MM.1S (cell line): ENCODE measurements around the gene CSRP1.

Experiments used
- DNase-seq: peaks from one replicate; pipeline ENCODE4 v3.0.0-alpha.2; 2015
- H2AFZ ChIP-seq: fragments of 300-600 bp; sonication (generic); 2 replicates; pipeline ENCODE4 v1.6.0; 2016; ENCODE audit warnings: antibody characterized with exemption, low read length
- H3F3A ChIP-seq: fragments of 300-600 bp; sonication (generic); 2 replicates; pipeline ENCODE4 v1.6.1; 2016; ENCODE audit warnings: mild to moderate bottlenecking, antibody characterized with exemption, low read length, moderate library complexity, mixed read lengths; ENCODE audit not compliant: insufficient read depth
- H3K27ac ChIP-seq: fragments of 300-600 bp; sonication (generic); 2 replicates; pipeline ENCODE4 v1.5.1; 2016; ENCODE audit warnings: mild to moderate bottlenecking, low read length
- H3K27me3 ChIP-seq: fragments of 300-600 bp; sonication (generic); replicated peaks from 2 replicates; pipeline ENCODE4 v1.6.0; 2016; ENCODE audit warnings: low read length; ENCODE audit not compliant: insufficient read depth
- H3K36me3 ChIP-seq: fragments of 300-600 bp; sonication (generic); replicated peaks from 2 replicates; pipeline ENCODE4 v1.6.1; 2016; ENCODE audit warnings: mild to moderate bottlenecking, low read length, mixed read lengths; ENCODE audit not compliant: insufficient read depth
- H3K4me1 ChIP-seq: fragments of 300-600 bp; sonication (generic); 2 replicates; pipeline ENCODE4 v1.6.1; 2016; ENCODE audit warnings: low read length, mixed read lengths
- H3K4me2 ChIP-seq: fragments of 300-600 bp; sonication (generic); 2 replicates; pipeline ENCODE4 v1.6.0; 2016; ENCODE audit warnings: low read depth, low read length
- H3K4me3 ChIP-seq: fragments of 300-600 bp; sonication (generic); 2 replicates; pipeline ENCODE4 v1.5.1; 2016; ENCODE audit warnings: low read length, mixed read lengths
- H3K79me2 ChIP-seq: fragments of 300-600 bp; sonication (generic); 2 replicates; pipeline ENCODE4 v1.6.1; 2016; ENCODE audit warnings: mixed run types, low read length, mixed read lengths
- H3K9ac ChIP-seq: fragments of 300-600 bp; sonication (generic); 2 replicates; pipeline ENCODE4 v1.6.1; 2016; ENCODE audit warnings: low read length, mixed read lengths
- H3K9me2 ChIP-seq: fragments of 300-600 bp; sonication (generic); replicated peaks from 2 replicates; pipeline ENCODE4 v1.6.1; 2016; ENCODE audit warnings: mild to moderate bottlenecking, low read length, mixed read lengths; ENCODE audit not compliant: insufficient read depth
- H3K9me3 ChIP-seq: fragments of 300-600 bp; sonication (generic); replicated peaks from 2 replicates; pipeline ENCODE4 v1.6.1; 2016; ENCODE audit warnings: mild to moderate bottlenecking, low read length, mixed read lengths; ENCODE audit not compliant: insufficient read depth
- H4K20me1 ChIP-seq: fragments of 300-600 bp; sonication (generic); 2 replicates; pipeline ENCODE4 v1.6.1; 2016; ENCODE audit warnings: mild to moderate bottlenecking, low read length, moderate library complexity, mixed read lengths; ENCODE audit not compliant: insufficient read depth
- CTCF ChIP-seq: fragments of 300-600 bp; sonication (generic); IDR thresholded peaks from 2 replicates; pipeline ENCODE4 v1.5.1; 2016; ENCODE audit warnings: antibody characterized with exemption, low read length, mixed read lengths
- EZH2 ChIP-seq: fragments of 300-600 bp; sonication (generic); optimal IDR thresholded peaks from 2 replicates; pipeline ENCODE3; 2017; ENCODE audit warnings: low read depth, mild to moderate bottlenecking, antibody characterized with exemption, low read length, mixed read lengths
- EZH2phosphoT487 ChIP-seq: fragments of 300-600 bp; sonication (generic); IDR thresholded peaks from 2 replicates; pipeline ENCODE4 v1.6.1; 2018; ENCODE audit warnings: antibody characterized with exemption, low read length

Gene CSRP1

GRCh38 chr1:201506557-201507359, at the start of gene CSRP1:
CSRP1 (minus strand) TSS chr1:201507123; CDS start chr1:201496303, 10,820 bp downstream.
- H3K4me3 ChIP-seq = peak within 1 kb of the TSS; percentile 80
- no peaks in the 10 kb centered on the region for H3K9me2 ChIP-seq
- no peaks in the 10 kb centered on the region for H3K9me3 ChIP-seq
- H3K4me1 ChIP-seq = peaks cover 30% of the 10 kb centered on the region
- no peaks in the 10 kb centered on the region for H3K36me3 ChIP-seq
- peaks cover 40% of the 10 kb centered on the region for H3K79me2 ChIP-seq
- H4K20me1 ChIP-seq = no peaks in the 10 kb centered on the region
- peak within 1 kb of the TSS; percentile 87 for H2AFZ ChIP-seq
- H3K9ac ChIP-seq = peak within 1 kb of the TSS; percentile 74
- no peaks in the 10 kb centered on the region for H3K27me3 ChIP-seq
- peak within 1 kb of the TSS; percentile 95 for H3K4me2 ChIP-seq
- peak within 1 kb of the TSS; percentile 76 for H3K27ac ChIP-seq
- TF ChIP-seq EZH2phosphoT487 (no peak), EZH2 (no peak), CTCF (no peak; the same call in 1 of the 2 replicates)
- peaks cover 36% of the 10 kb centered on the region for H3F3A ChIP-seq
- DNase-seq = peak; percentile 92

- Histone ChIP-seq H3K4me3 (no peak overlapping the region), H3F3A (no peaks in the 10 kb centered on the region), H4K20me1 (no peaks in the 10 kb centered on the region), H2AFZ (no peak overlapping the region), H3K36me3 (no peaks in the 10 kb centered on the region), H3K4me1 (no peaks in the 10 kb centered on the region), H3K27me3 (peaks cover 11% of the 10 kb centered on the region; the same call in 1 of the 2 replicates), H3K4me2 (no peak overlapping the region), H3K9me2 (no peaks in the 10 kb centered on the region), H3K27ac (no peak overlapping the region), H3K79me2 (no peaks in the 10 kb centered on the region), H3K9ac (no peak overlapping the region), H3K9me3 (no peaks in the 10 kb centered on the region)
- no peak for TF ChIP-seq EZH2
- TF ChIP-seq CTCF = no peak
- TF ChIP-seq EZH2phosphoT487 = no peak
- DNase-seq = no peak
Measured at GRCh38 chr1:201555593-201555945, 48.6 kb upstream of the CSRP1 start.

- Histone ChIP-seq H3K9ac (no peak overlapping the region), H3F3A (no peaks in the 10 kb centered on the region), H3K4me1 (no peaks in the 10 kb centered on the region)
Measured at GRCh38 chr1:201554789-201555592, 48.1 kb upstream of the CSRP1 start.

More at GRCh38 chr1:201554789-201555592, 48.1 kb upstream of the CSRP1 start:
- Histone ChIP-seq H2AFZ (no peak overlapping the region), H3K9me2 (no peaks in the 10 kb centered on the region), H3K27me3 (peaks cover 11% of the 10 kb centered on the region; the same call in 1 of the 2 replicates), H3K36me3 (no peaks in the 10 kb centered on the region), H3K4me2 (no peak overlapping the region), H4K20me1 (no peaks in the 10 kb centered on the region), H3K4me3 (no peak overlapping the region), H3K9me3 (no peaks in the 10 kb centered on the region), H3K79me2 (no peaks in the 10 kb centered on the region), H3K27ac (no peak overlapping the region)
- no peak for TF ChIP-seq CTCF
- no peak for TF ChIP-seq EZH2phosphoT487
- no peak for TF ChIP-seq EZH2
- no peak for DNase-seq
